Right renal cortex interstitium (tissue), 3 donors: ENCODE data around the gene CHST8. TPM values are rescaled to one million over a fixed set of nuclear protein-coding genes. Genes with fewer than 3 reads are reported as not detected.

Experiments
- DNase-seq, 3 donors: peaks; one replicate each; pipeline ENCODE4 v3.0.0-alpha.2; 2013; ENCODE audit warnings: low read depth in 3 of 3, low spot score in 2 of 3
- polyA plus RNA-seq, 3 donors: library from polyadenylated mRNA; unstranded; fragments of 120-200 nt; gene quantifications; one replicate each; pipeline ENCODE4 v1.2.1, GENCODE V29; 2013; ENCODE audit not compliant: insufficient read length in 3 of 3

CHST8 gene
- polyA plus RNA-seq, 3 donors, result 0.12 to 0.27 (median 0.24) TPM

GRCh38 chr19:33779849-33780248 is 158.1 kb downstream of the CHST8 start:
- DNase-seq, result no peak

GRCh38 chr19:33780251-33780650 is 158.5 kb downstream of the CHST8 start:
- DNase-seq, result no peak

- no peak for DNase-seq
Observed at GRCh38 chr19:33780746-33781145, 159.0 kb downstream of the CHST8 start.

GRCh38 chr19:33781415-33781935 is 159.7 kb downstream of the CHST8 start:
- DNase-seq, result no peak

GRCh38 chr19:33781996-33782395 is 160.2 kb downstream of the CHST8 start:
- DNase-seq, result no peak

- DNase-seq, result no peak
Observed at GRCh38 chr19:33784432-33784831, 162.7 kb downstream of the CHST8 start.

- no peak for DNase-seq
Observed at GRCh38 chr19:33785795-33786194, 164.0 kb downstream of the CHST8 start.

GRCh38 chr19:33788676-33789075 is 166.9 kb downstream of the CHST8 start:
- DNase-seq, result no peak

GRCh38 chr19:33789344-33789743 is 167.6 kb downstream of the CHST8 start:
- DNase-seq, result no peak

- DNase-seq, result no peak
Observed at GRCh38 chr19:33794683-33795369, 173.1 kb downstream of the CHST8 start.

GRCh38 chr19:33795370-33796163 is 173.8 kb downstream of the CHST8 start:
- DNase-seq, result peak in 1 of 3 donors; percentile 79

GRCh38 chr19:33796164-33796875 is 174.6 kb downstream of the CHST8 start, which contains the start of gene KCTD15:
KCTD15 (plus strand) TSS chr19:33796870; CDS start chr19:33800455, 3,585 bp downstream.
- no peak for DNase-seq

GRCh38 chr19:33797802-33798671 is 176.3 kb downstream of the CHST8 start:
- no peak for DNase-seq

- DNase-seq, result no peak
Observed at GRCh38 chr19:33798681-33799111, 176.9 kb downstream of the CHST8 start.

- no peak for DNase-seq
Observed at GRCh38 chr19:33799476-33799875, 177.7 kb downstream of the CHST8 start.

- no peak for DNase-seq
Observed at GRCh38 chr19:33800012-33800680, 178.4 kb downstream of the CHST8 start.

GRCh38 chr19:33801411-33801810 is 179.7 kb downstream of the CHST8 start:
- DNase-seq, result no peak

GRCh38 chr19:33802001-33802400 is 180.2 kb downstream of the CHST8 start:
- DNase-seq, result no peak

GRCh38 chr19:33802801-33803200 is 181.0 kb downstream of the CHST8 start:
- no peak for DNase-seq

- no peak for DNase-seq
Observed at GRCh38 chr19:33803383-33803782, 181.6 kb downstream of the CHST8 start.
